Activated CD8-positive, alpha-beta T cell treated with anti-CD3 and anti-CD28 coated beads, Interleukin-2, amount 10 ng/mL, durations not matched to agents 7 days and 5 days (primary cell): ENCODE results near the gene BABAM2. TPM values are rescaled to one million over a fixed set of nuclear protein-coding genes. Genes with fewer than 3 reads are reported as not detected.

ENCODE experiments used
- ATAC-seq: fragments of 150-1000 bp; cut with Tn5 transposase; one replicate; pipeline ENCODE4 v1.10.0; 2021; ENCODE audit warnings: moderate library complexity
- CTCF ChIA-PET: fragments of 350-600 bp; sonication (Branson Sonifier 250); formaldehyde crosslinking; loops from one replicate; lab custom pipeline; 2021; ENCODE audit warnings: antibody characterized with exemption; lab: Charles Lee
- POLR2A ChIA-PET: fragments of 350-600 bp; sonication (Branson Sonifier 250); formaldehyde crosslinking; loops from one replicate; lab custom pipeline; 2021; ENCODE audit warnings: antibody characterized with exemption; lab: Charles Lee
- DNase-seq: peaks from one replicate; pipeline ENCODE4 v3.0.0-alpha.2; 2020
- H3K27ac Mint-ChIP-seq: one replicate; pipeline ENCODE4 v1.8.0; 2021; ENCODE audit warnings: mild to moderate bottlenecking, mixed read lengths
- H3K27me3 Mint-ChIP-seq: one replicate; pipeline ENCODE4 v1.8.0; 2021; ENCODE audit warnings: low read depth, mixed read lengths
- H3K36me3 Mint-ChIP-seq: one replicate; pipeline ENCODE4 v1.8.0; 2021; ENCODE audit warnings: low read depth, mixed read lengths
- H3K4me1 Mint-ChIP-seq: one replicate; pipeline ENCODE4 v1.8.0; 2021; ENCODE audit warnings: low read depth, mixed read lengths
- H3K4me3 Mint-ChIP-seq: one replicate; pipeline ENCODE4 v1.8.0; 2021; ENCODE audit warnings: mild to moderate bottlenecking, mixed read lengths
- H3K9me3 Mint-ChIP-seq: one replicate; pipeline ENCODE4 v1.8.0; 2022; ENCODE audit warnings: mixed read lengths; ENCODE audit not compliant: insufficient read depth
- total RNA-seq, 2 experiments: library from RNA; stranded (reverse); gene quantifications; one replicate each; pipeline ENCODE4 v1.2.3, GENCODE V29; 2021

BABAM2 gene
- total RNA-seq, 2 experiments from 2014 or later = 47.0 to 49.0 TPM

DNA sequence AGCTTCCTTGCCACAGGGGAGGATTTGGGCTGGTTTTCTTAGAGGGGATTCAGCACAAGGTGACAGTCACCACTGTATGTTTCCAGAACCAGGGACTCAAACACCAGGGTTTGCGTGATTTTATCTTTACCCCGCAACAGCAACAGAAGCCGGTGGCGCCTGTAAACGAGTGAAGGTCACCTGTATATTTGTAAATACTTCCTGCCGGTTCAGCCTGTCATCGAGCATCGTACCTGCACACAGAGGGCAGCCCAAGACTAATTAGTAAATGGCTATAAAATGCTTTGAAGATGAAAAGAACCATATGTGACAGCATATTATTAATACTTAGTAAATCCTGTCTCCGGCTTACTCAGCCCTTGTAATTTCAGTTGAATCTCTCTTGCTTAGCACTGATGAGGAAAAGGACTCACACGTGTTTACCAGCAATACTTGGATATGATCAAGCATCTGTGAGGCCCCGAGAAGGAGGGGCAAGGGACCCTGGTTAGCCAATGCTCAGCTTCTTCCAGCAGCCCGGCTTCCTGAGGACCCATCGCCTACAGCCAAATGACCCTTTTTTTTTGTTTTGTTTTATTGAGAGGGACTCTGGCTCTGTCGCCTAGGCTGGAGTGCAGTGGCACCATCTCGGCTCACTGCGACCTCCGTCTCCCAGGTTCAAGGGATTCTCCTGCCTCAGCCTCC lies 450.8 kb downstream of the BABAM2 start:
- ATAC-seq (no peak), DNase-seq (no peak)
- Mint-ChIP-seq H3K4me3 (no peak overlapping the region), H3K9me3 (no peaks in the 10 kb centered on the region), H3K36me3 (no peaks in the 10 kb centered on the region), H3K4me1 (peaks cover 9% of the 10 kb centered on the region), H3K27me3 (no peaks in the 10 kb centered on the region), H3K27ac (no peak overlapping the region)
- CTCF ChIA-PET = no interaction called here
- POLR2A ChIA-PET = interaction anchor here (0.6 kb wide), 1 partner anchor 18 kb away, joined by 3 read pairs; no protein-coding TSS in a partner anchor

DNA sequence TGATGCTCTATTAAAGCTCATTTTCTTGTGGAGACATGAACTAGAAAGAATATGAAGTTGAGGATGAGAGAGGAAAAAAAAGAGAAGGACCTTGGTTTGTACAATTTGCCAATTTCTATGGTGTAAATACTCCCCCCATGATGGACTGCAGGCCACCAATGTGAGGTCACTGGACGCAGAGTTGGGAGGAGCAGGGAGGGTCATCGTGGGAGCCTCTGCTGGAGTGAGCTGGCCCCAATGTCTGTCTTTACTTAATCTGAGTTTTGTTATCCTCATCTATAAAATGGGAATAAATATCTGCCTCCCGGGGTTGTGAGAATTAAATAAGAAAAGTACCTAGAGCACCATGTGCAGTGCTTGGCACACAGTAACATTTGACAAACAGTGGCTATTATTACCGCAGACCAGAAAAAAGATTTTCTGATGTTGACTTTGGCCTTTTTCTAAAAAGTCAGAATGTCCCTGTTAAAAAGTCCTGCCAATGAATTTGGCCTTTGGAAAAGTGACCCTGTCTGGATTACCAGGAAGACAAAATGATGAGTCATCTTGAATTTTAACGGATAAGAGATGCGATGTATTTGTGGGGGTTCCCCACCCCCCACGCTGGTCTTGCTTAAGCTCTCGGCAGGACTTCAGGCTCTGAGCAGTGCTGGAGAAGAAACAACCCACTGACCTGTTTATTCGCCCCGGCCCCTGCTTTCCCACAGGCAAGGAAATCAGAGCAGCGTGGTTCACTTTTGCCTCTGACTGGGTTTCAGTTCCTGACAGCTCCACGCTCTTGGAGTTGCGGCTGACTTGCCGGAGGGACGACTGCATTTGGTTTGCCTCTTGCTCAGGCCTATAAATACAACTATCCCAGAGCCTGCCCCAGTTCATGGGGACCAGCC lies 451.8 kb downstream of the BABAM2 start:
- H3K27me3 Mint-ChIP-seq = no peaks in the 10 kb centered on the region
- H3K4me1 Mint-ChIP-seq = peaks cover 18% of the 10 kb centered on the region
- H3K36me3 Mint-ChIP-seq = no peaks in the 10 kb centered on the region
- H3K9me3 Mint-ChIP-seq = no peaks in the 10 kb centered on the region
- ChIA-PET POLR2A (interaction anchor here (0.6 kb wide), 1 partner anchor 19 kb away, joined by 3 read pairs; no protein-coding TSS in a partner anchor), CTCF (no interaction called here)
- DNase-seq (no peak), ATAC-seq (no peak)
- no peak overlapping the region for H3K4me3 Mint-ChIP-seq
- no peak overlapping the region for H3K27ac Mint-ChIP-seq

DNA sequence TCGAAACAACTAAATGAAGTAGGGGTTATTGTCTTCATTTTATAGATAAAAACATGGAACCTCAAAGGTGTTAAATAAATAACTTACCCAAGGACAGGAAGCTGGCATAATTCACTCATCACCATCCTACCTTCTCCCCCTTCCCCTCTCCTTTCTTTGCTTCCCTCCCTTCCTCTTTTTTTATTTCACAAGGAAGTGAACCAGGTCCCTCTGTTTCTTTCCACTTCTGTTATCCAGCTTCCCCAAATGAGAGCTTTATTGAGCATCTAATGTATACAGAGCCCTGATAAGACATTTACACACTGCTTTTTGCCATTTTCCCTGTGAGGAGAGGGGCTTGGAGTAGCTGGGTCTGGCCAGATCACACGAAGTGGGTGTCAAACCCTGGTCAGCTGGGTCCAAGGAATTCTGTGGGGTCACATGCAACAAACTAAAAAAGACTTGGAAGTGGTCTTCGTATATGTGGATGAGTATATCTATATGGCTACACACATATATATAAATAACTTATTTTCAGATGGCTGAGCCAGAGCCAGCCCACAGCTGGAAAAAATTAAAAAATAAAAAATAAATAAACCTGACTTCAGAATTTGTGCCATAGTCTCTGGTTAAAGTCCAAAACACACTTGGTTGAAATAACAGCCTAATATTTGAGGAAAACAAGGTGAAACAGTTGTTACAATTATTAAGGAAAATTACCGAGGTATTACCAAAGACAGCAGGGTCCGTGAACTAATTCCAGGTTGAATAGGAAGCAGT lies 452.8 kb downstream of the BABAM2 start:
- peaks cover 24% of the 10 kb centered on the region for H3K4me1 Mint-ChIP-seq
- ChIA-PET CTCF (no interaction called here), POLR2A (no interaction called here)
- no peaks in the 10 kb centered on the region for H3K9me3 Mint-ChIP-seq
- DNase-seq (no peak), ATAC-seq (no peak)
- no peaks in the 10 kb centered on the region for H3K36me3 Mint-ChIP-seq
- no peak overlapping the region for H3K4me3 Mint-ChIP-seq
- H3K27ac Mint-ChIP-seq = no peak overlapping the region
- H3K27me3 Mint-ChIP-seq = no peaks in the 10 kb centered on the region

- ChIA-PET POLR2A (interaction anchor here (0.6 kb wide), 1 partner anchor 52 kb away, joined by 3 read pairs; no protein-coding TSS in a partner anchor), CTCF (no interaction called here)
- no peaks in the 10 kb centered on the region for H3K36me3 Mint-ChIP-seq
- DNase-seq (no peak), ATAC-seq (no peak)
- no peaks in the 10 kb centered on the region for H3K9me3 Mint-ChIP-seq
- H3K27me3 Mint-ChIP-seq = no peaks in the 10 kb centered on the region
- no peak overlapping the region for H3K27ac Mint-ChIP-seq
- peaks cover 27% of the 10 kb centered on the region for H3K4me1 Mint-ChIP-seq
- no peak overlapping the region for H3K4me3 Mint-ChIP-seq
These were observed 453.6 kb downstream of the BABAM2 start for GRCh38 chr2:28343971-28344715.

GRCh38 chr2:28344756-28345373 lies 454.3 kb downstream of the BABAM2 start:
- ChIA-PET CTCF (no interaction called here), POLR2A (interaction anchor here (0.6 kb wide), 1 partner anchor 51 kb away, joined by 3 read pairs; no protein-coding TSS in a partner anchor)
- H3K36me3 Mint-ChIP-seq = no peaks in the 10 kb centered on the region
- H3K4me1 Mint-ChIP-seq = peaks cover 33% of the 10 kb centered on the region
- ATAC-seq (no peak), DNase-seq (no peak)
- H3K27me3 Mint-ChIP-seq = no peaks in the 10 kb centered on the region
- H3K4me3 Mint-ChIP-seq = no peak overlapping the region
- H3K27ac Mint-ChIP-seq = no peak overlapping the region
- H3K9me3 Mint-ChIP-seq = no peaks in the 10 kb centered on the region

GRCh38 chr2:28345619-28346018 lies 455.1 kb downstream of the BABAM2 start:
- CTCF ChIA-PET = no interaction called here

DNA sequence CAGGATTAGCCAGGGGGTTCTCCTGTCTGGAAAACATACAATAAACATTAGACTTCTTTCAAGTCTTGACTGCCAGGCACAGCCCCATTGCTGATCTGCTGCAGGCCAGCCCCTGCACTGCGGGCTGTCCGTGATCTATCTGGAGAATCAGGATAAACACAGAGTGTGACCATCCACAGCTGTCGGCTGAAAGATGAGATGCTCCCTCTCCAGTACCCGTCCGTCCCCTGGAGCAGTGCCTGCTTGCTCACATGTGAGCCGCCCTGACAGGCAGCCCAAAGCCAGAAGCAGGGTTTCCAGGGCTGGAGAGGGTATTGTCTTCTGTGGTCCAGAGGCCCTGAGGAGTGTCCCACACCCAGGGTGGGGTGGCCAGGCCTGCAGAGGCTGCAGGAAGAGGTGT lies 456.1 kb downstream of the BABAM2 start:
- H3K4me1 Mint-ChIP-seq = peaks cover 38% of the 10 kb centered on the region
- no peaks in the 10 kb centered on the region for H3K36me3 Mint-ChIP-seq
- DNase-seq = no peak
- H3K27me3 Mint-ChIP-seq = no peaks in the 10 kb centered on the region
- peak overlapping the region; percentile 73 for H3K27ac Mint-ChIP-seq
- no peak overlapping the region for H3K4me3 Mint-ChIP-seq
- ChIA-PET POLR2A (no interaction called here), CTCF (no interaction called here)
- no peaks in the 10 kb centered on the region for H3K9me3 Mint-ChIP-seq
- no peak for ATAC-seq

More at GRCh38 chr2:28345619-28346018, 455.1 kb downstream of the BABAM2 start:
- no peak for ATAC-seq
- Mint-ChIP-seq H3K4me1 (peaks cover 33% of the 10 kb centered on the region), H3K4me3 (no peak overlapping the region), H3K27ac (peak overlapping the region; percentile 36), H3K36me3 (no peaks in the 10 kb centered on the region), H3K9me3 (no peaks in the 10 kb centered on the region), H3K27me3 (no peaks in the 10 kb centered on the region)
- POLR2A ChIA-PET = no interaction called here
- no peak for DNase-seq

DNA sequence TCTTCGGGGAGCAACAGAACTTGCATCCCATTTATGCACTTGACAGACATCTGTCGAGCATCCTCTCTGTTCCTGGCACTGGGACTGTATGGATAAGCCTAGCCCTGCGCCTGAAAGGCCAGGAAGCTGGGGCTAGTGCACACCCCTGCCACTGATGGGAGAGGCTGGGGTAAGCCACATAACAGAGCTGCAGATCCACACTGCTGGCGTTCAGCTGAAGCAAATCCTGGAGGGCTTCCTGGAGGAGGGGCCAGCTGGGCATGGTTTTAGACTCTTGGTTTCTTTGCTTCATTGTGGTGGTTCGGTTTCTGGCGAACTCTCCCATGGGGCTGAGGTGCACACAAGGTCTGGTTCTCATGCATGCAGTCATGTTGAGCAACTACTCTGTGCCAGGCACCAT lies 456.7 kb downstream of the BABAM2 start:
- no peaks in the 10 kb centered on the region for H3K36me3 Mint-ChIP-seq
- no peaks in the 10 kb centered on the region for H3K27me3 Mint-ChIP-seq
- peak overlapping the region; percentile 86 for H3K27ac Mint-ChIP-seq
- POLR2A ChIA-PET = no interaction called here
- no peaks in the 10 kb centered on the region for H3K9me3 Mint-ChIP-seq
- peaks cover 39% of the 10 kb centered on the region for H3K4me1 Mint-ChIP-seq
- ATAC-seq (no peak), DNase-seq (no peak)
- no peak overlapping the region for H3K4me3 Mint-ChIP-seq
- CTCF ChIA-PET = no interaction called here

GRCh38 chr2:28347596-28347995 lies 457.1 kb downstream of the BABAM2 start:
- no peaks in the 10 kb centered on the region for H3K27me3 Mint-ChIP-seq
- H3K4me3 Mint-ChIP-seq = no peak overlapping the region
- ATAC-seq (peak; percentile 7), DNase-seq (no peak)
- ChIA-PET POLR2A (no interaction called here), CTCF (no interaction called here)
- peak overlapping the region; percentile 86 for H3K27ac Mint-ChIP-seq
- no peaks in the 10 kb centered on the region for H3K36me3 Mint-ChIP-seq
- peaks cover 39% of the 10 kb centered on the region for H3K4me1 Mint-ChIP-seq
- no peaks in the 10 kb centered on the region for H3K9me3 Mint-ChIP-seq

DNA sequence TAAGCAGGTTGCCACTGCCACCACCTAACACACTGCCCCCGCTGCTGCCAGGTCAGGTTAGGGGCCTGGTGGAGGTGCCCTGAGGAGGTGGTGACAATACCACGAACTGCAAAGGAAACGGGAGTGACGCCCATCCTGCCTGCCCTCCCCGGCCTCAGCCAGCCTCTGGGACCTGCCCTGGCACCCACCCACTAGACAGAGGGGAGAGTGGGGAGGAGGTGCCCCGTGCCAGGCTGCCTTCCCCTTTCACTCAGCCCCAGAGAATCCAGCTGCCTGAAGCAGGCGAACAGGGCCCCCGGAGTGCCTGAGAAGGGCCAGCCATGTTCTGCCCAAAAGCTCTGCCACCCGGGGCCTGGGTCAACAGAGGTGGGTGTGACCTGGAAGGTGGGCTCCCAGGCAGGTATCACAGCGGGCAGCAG lies 457.6 kb downstream of the BABAM2 start:
- DNase-seq (peak; percentile 78), ATAC-seq (peak; percentile 92)
- peak overlapping the region; percentile 50 for H3K4me3 Mint-ChIP-seq
- no peaks in the 10 kb centered on the region for H3K36me3 Mint-ChIP-seq
- no peaks in the 10 kb centered on the region for H3K9me3 Mint-ChIP-seq
- H3K27ac Mint-ChIP-seq = peak overlapping the region; percentile 86
- H3K27me3 Mint-ChIP-seq = no peaks in the 10 kb centered on the region
- peaks cover 39% of the 10 kb centered on the region for H3K4me1 Mint-ChIP-seq
- ChIA-PET POLR2A (no interaction called here), CTCF (no interaction called here)

DNA sequence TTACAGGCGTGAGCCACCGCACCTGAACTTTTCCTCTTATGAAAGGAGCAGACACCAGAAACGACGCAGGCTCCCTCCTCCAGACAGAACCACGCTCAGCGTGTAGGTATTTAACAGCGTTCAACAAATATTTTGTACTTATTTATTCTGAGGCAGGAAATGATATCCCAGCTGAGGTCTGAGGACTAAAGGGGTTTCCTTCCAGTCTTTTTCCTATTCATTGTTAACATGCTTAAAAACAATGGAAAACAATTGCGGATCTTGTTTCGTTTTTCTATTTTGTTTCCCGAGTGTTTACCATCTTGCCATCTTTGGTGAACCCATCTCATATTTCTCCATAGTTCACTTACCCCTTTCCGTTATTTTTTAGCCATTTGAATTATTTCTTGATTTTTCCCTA lies 458.4 kb downstream of the BABAM2 start:
- Mint-ChIP-seq H3K27ac (peak overlapping the region; percentile 86), H3K9me3 (no peaks in the 10 kb centered on the region), H3K27me3 (no peaks in the 10 kb centered on the region), H3K4me3 (no peak overlapping the region), H3K4me1 (peaks cover 39% of the 10 kb centered on the region), H3K36me3 (no peaks in the 10 kb centered on the region)
- POLR2A ChIA-PET = no interaction called here
- ATAC-seq (no peak), DNase-seq (no peak)
- CTCF ChIA-PET = no interaction called here
